ENCODE results near the gene ALPK1. TPM values are rescaled to one million over a fixed set of nuclear protein-coding genes. Genes with fewer than 3 reads are reported as not detected.

The ALPK1 gene
- total and polyA plus RNA-seq, 2 of the 4 experiments (the other 2 are of a cell fraction): 3.3 to 7.9 TPM

DNA sequence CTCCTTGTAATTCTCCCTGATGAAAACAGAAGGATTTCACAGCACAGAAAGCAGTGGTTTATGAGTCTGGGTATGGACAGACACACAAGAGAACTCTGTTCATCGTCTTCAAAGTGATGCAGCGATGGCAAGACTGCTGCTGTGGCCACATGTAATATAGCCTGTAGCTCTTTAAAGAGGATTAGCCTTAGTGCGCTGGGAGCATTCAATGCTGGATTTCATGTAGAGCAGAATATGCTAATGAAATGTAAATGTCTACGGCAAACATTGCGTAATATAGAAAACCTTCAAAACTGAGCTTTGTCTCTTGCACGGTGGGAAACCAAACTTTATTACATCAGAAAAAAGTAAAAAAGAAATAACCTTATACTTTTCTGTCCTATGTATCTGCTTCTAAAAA is 42.9 kb downstream of the ALPK1 start:
- no peak overlapping the region for H3K23ac ChIP-seq (ENCODE audit: low read depth, low read length)
- no peak overlapping the region for H3K4me2 ChIP-seq (ENCODE audit: low read depth, low read length)
- no peak overlapping the region for H2AFZ ChIP-seq (replicated peaks; ENCODE audit: low read length, poor library complexity)
- no peak overlapping the region for H2BK20ac ChIP-seq (ENCODE audit: low read depth, low read length)
- no peaks in the 10 kb centered on the region for H3K9me3 ChIP-seq (ENCODE audit: control insufficient read depth, insufficient read depth, low read length)
- H2AK5ac ChIP-seq (ENCODE audit: low read depth, low read length): no peak overlapping the region
- H3K9ac ChIP-seq (ENCODE audit: low read depth, low read length): no peak overlapping the region
- peak; percentile 93 for TF ChIP-seq CEBPB (IDR thresholded peaks at IDR 0.05; ENCODE audit: low read depth, low read length)
- TF ChIP-seq CHD1 (IDR thresholded peaks at IDR 0.05; ENCODE audit: low read depth, low read length): no peak
- no peak overlapping the region for H3K14ac ChIP-seq (replicated peaks; ENCODE audit: low read depth, low read length)
- no TSS peak for BruUV-seq (replicated peaks)
- H2BK15ac ChIP-seq (ENCODE audit: low read depth, low read length): no peak overlapping the region
- DNase-seq (no peak), ATAC-seq (ENCODE audit: low read depth) (no peak)
- dilution Hi-C loops (cut with HindIII; ENCODE audit: low sequenced_read_pairs, unreplicated experiment): loop anchor here (25.0 kb wide), 1 partner anchor 272 kb away; no protein-coding TSS in a partner anchor
- no peak overlapping the region for H4K91ac ChIP-seq (ENCODE audit: insufficient read depth, low read depth, low read length)
- in situ Hi-C loops (cut with MboI; ENCODE audit: low sequenced_read_pairs): loop anchor here (25.0 kb wide), 1 partner anchor 597 kb away; no protein-coding TSS in a partner anchor
- no peaks in the 10 kb centered on the region for H3K36me3 ChIP-seq (ENCODE audit: control insufficient read depth, insufficient read depth, low read length)
- POLR2A ChIA-PET (ENCODE audit: unreplicated experiment): no interaction called here
- H4K20me1 ChIP-seq (ENCODE audit: insufficient read depth, low read length): no peaks in the 10 kb centered on the region
- H3K9me1 ChIP-seq (ENCODE audit: insufficient read depth, low read length): no peaks in the 10 kb centered on the region; the same call in 1 of the 2 replicates
- no peak overlapping the region for H4K5ac ChIP-seq (ENCODE audit: low read depth, low read length)
- H3K4me3 ChIP-seq (ENCODE audit: insufficient read depth, low read depth, low read length): no peak overlapping the region
- no peaks in the 10 kb centered on the region for H3K79me1 ChIP-seq (ENCODE audit: low read depth in 1 of 2, low read length in 2 of 2)
- H2BK5ac ChIP-seq (ENCODE audit: low read depth, low read length, poor library complexity, severe bottlenecking): no peak overlapping the region
- no peaks in the 10 kb centered on the region for H3K27me3 ChIP-seq (ENCODE audit: control insufficient read depth, insufficient read depth, low read length)
- no peak overlapping the region for H3K4ac ChIP-seq (ENCODE audit: low read depth, low read length)
- no peak overlapping the region for H3K27ac ChIP-seq (ENCODE audit: insufficient read depth, low read length)
- H3K18ac ChIP-seq (ENCODE audit: low read depth, low read length): no peak overlapping the region
- WGBS, 2 experiments (ENCODE audit: extremely low coverage in 2 of 2, insufficient read length in 1 of 2): 92% methylated on average over 2 of the region's 6 CpGs; no CpG with 5 or more reads in 1 of the 2 experiments
- H2BK120ac ChIP-seq (ENCODE audit: low read depth, low read length): no peak overlapping the region
- CTCF ChIA-PET: interaction anchor here (0.5 kb wide), 1 partner anchor 173 kb away, joined by 3 read pairs; no protein-coding TSS in a partner anchor
- no peaks in the 10 kb centered on the region for H3K4me1 ChIP-seq (ENCODE audit: control insufficient read depth, insufficient read depth, low read length)
- H2AK9ac ChIP-seq (replicated peaks; ENCODE audit: low read depth, low read length, poor library complexity): no peak overlapping the region
- H3K56ac ChIP-seq (ENCODE audit: extremely low read depth, insufficient read depth, low read length): no peak overlapping the region
- intact Hi-C loops (cut with micrococcal nuclease): no loop called here
- H4K8ac ChIP-seq (ENCODE audit: low read depth in 2 of 2, low read length in 2 of 2): no peak overlapping the region
